AG04450 (cell line): Measurements from ENCODE around the gene DYSF. TPM values are rescaled to one million over a fixed set of nuclear protein-coding genes. Genes with fewer than 3 reads are reported as not detected.

Experiments used
- CTCF ChIA-PET: fragments of 300-600, 350-600 bp; formaldehyde crosslinking; extraction: SDS; loops from one replicate; lab custom pipeline; 2022; ENCODE audit warnings: antibody characterized with exemption, inconsistent platforms; lab: Charles Lee
- POLR2A ChIA-PET: fragments of 350-600 bp; formaldehyde crosslinking; extraction: SDS; loops from one replicate; lab custom pipeline; 2021; ENCODE audit warnings: antibody characterized with exemption, inconsistent platforms; lab: Yijun Ruan, JAX
- DNase-seq: peaks from one replicate; pipeline ENCODE4 v3.0.0-alpha.2; 2011; ENCODE audit warnings: low read depth, low spot score
- H3K27ac ChIP-seq: one replicate; pipeline ENCODE4 v1.5.1; 2012; ENCODE audit warnings: low read depth, low read length, control low read depth
- H3K27me3 ChIP-seq: one replicate; pipeline ENCODE4 v1.6.0; 2012; ENCODE audit warnings: low read length; ENCODE audit not compliant: control insufficient read depth, insufficient read depth
- H3K4me3 ChIP-seq: 2 replicates; pipeline ENCODE4 v1.5.1; 2011; ENCODE audit warnings: mild to moderate bottlenecking, low read depth, low read length, control low read depth
- H3K9me3 ChIP-seq: 2 replicates; pipeline ENCODE4 v1.5.1; 2012; ENCODE audit warnings: low read length; ENCODE audit not compliant: control insufficient read depth, insufficient read depth
- polyA plus RNA-seq: library from polyadenylated mRNA; depleted of rRNA; stranded (reverse); fragments of >200 nt; gene quantifications from 2 replicates; pipeline ENCODE4 v1.2.3, GENCODE V29; 2011
- TF ChIP-seq, protein P1 (sequence below): IDR thresholded peaks from 2 replicates; pipeline ENCODE4 v1.5.1; 2011; ENCODE audit warnings: low read depth, low read length, control low read depth, inconsistent platforms

DYSF gene
- polyA plus RNA-seq, 1 experiment, result 0.07 TPM

GRCh38 chr2:71602115-71602495 is 148.7 kb downstream of the DYSF start:
- ChIA-PET CTCF (no interaction called here), POLR2A (no interaction called here)
- TF ChIP-seq, protein P1, sequence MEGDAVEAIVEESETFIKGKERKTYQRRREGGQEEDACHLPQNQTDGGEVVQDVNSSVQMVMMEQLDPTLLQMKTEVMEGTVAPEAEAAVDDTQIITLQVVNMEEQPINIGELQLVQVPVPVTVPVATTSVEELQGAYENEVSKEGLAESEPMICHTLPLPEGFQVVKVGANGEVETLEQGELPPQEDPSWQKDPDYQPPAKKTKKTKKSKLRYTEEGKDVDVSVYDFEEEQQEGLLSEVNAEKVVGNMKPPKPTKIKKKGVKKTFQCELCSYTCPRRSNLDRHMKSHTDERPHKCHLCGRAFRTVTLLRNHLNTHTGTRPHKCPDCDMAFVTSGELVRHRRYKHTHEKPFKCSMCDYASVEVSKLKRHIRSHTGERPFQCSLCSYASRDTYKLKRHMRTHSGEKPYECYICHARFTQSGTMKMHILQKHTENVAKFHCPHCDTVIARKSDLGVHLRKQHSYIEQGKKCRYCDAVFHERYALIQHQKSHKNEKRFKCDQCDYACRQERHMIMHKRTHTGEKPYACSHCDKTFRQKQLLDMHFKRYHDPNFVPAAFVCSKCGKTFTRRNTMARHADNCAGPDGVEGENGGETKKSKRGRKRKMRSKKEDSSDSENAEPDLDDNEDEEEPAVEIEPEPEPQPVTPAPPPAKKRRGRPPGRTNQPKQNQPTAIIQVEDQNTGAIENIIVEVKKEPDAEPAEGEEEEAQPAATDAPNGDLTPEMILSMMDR, result no peak
- Histone ChIP-seq H3K27me3 (peaks cover 39% of the 10 kb centered on the region), H3K27ac (no peak overlapping the region), H3K4me3 (no peak overlapping the region), H3K9me3 (no peaks in the 10 kb centered on the region)
- no peak for DNase-seq

GRCh38 chr2:71602581-71602980 is 149.2 kb downstream of the DYSF start:
- ChIA-PET CTCF (no interaction called here), POLR2A (no interaction called here)
- Histone ChIP-seq H3K4me3 (no peak overlapping the region), H3K27ac (no peak overlapping the region), H3K27me3 (peaks cover 41% of the 10 kb centered on the region), H3K9me3 (no peaks in the 10 kb centered on the region)
- TF ChIP-seq, protein P1, result no peak
- DNase-seq, result no peak

GRCh38 chr2:71603311-71603811 is 150.0 kb downstream of the DYSF start:
- H3K9me3 ChIP-seq, result no peaks in the 10 kb centered on the region
- CTCF ChIA-PET, result no interaction called here
- POLR2A ChIA-PET, result no interaction called here
- TF ChIP-seq, protein P1, result no peak
- H3K4me3 ChIP-seq, result no peak overlapping the region
- H3K27ac ChIP-seq, result no peak overlapping the region
- DNase-seq, result no peak
- peaks cover 41% of the 10 kb centered on the region for H3K27me3 ChIP-seq

DNA sequence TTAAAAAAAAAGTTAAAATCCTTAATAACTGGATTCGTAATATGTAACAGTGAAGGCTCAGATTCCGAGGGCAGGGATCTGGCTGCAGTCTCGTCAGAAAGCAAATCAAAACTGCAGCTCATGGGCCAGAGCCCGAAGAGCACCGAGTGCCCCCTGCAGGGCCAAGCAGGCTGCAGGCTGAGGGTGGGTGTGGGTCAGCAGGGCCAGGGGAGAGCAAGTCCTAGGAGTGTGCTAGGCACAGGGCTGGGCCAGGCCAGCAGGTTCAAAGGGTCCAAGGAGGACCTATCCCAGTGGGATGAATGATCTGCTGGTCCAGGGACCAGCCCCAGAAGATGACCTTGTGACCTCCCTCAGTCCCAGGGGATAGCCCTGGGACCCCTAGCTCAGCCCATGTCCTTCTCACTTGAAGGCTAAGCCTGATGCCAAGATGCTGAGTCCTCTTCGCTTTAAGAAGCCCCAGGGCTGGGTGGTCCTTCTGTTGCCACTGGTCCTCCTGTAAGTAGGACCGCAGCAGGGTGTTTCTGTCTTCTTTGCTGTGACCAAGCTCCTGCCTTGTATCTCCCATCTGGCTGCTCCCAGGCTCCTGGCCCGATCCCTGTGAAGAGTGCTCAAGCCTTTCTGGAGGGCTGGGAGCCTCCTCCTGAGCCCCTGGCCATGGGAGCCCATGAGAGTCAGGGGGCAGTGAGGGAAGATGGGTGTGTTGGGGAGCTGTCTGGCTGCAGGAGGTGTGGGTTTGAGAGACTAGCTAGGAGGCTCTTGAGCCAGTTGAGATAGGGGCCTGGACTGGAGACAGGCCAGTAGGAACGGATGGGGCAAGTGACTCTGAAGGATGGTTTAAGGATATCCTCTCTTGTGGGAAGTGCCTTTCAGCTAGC is 150.7 kb downstream of the DYSF start:
- H3K9me3 ChIP-seq, result no peaks in the 10 kb centered on the region
- POLR2A ChIA-PET, result no interaction called here
- CTCF ChIA-PET, result interaction anchor here (0.6 kb wide), 2 partner anchors 242 to 594 kb away, joined by 3 to 7 read pairs; no protein-coding TSS in a partner anchor

DNA sequence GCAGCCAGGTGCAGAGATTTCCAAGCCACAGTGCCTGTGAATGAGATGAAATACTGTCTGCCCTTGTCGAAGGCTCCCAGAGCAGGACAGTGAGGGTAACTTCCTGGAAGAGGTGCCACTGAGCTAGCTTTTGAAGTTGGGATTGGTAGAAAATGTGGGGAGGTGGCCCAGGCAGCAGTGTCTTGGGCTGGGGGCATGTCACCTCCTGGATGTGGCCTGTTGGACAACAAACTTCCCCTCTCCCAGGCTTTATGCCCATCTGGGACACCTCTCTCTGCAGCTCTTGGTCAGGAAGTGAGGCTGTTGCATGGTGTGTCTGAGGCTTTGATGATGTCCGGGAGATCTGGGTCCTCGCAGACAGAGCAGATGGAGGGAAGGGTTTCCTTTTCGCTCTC is 151.4 kb downstream of the DYSF start:
- ChIA-PET CTCF (interaction anchor here (0.6 kb wide), 2 partner anchors 242 to 593 kb away, joined by 3 to 7 read pairs; no protein-coding TSS in a partner anchor), POLR2A (no interaction called here)
- Histone ChIP-seq H3K27ac (no peak overlapping the region), H3K9me3 (no peaks in the 10 kb centered on the region), H3K27me3 (peaks cover 41% of the 10 kb centered on the region), H3K4me3 (no peak overlapping the region)
- no peak for DNase-seq
- TF ChIP-seq, protein P1, result no peak

More for the DNA sequence above, 150.7 kb downstream of the DYSF start:
- no peak overlapping the region for H3K4me3 ChIP-seq
- H3K27me3 ChIP-seq, result peaks cover 41% of the 10 kb centered on the region
- TF ChIP-seq, protein P1, result no peak
- no peak for DNase-seq
- no peak overlapping the region for H3K27ac ChIP-seq
